HL-60 (cell line): ENCODE data around the gene NOS1.

Experiments used
- DNase-seq, 2 experiments: peaks; one replicate each; pipeline ENCODE4 v3.0.0-alpha.2; 2010 to 2020; ENCODE audit warnings: low read depth in 1 of 2, low spot score in 1 of 2
- H3K27ac ChIP-seq: fragments of 250-450 bp; sonication (Bioruptor Pico); replicated peaks from 2 replicates; pipeline ENCODE4 v1.5.1; 2020; ENCODE audit warnings: mild to moderate bottlenecking, moderate library complexity
- H3K27me3 ChIP-seq: fragments of 250-450 bp; sonication (Bioruptor Pico); 2 replicates; pipeline ENCODE4 v1.5.1; 2021; ENCODE audit warnings: mild to moderate bottlenecking, moderate library complexity; ENCODE audit not compliant: insufficient read depth, poor library complexity, severe bottlenecking
- H3K4me3 ChIP-seq: replicated peaks from 2 replicates; pipeline ENCODE4 v1.5.1; 2011; ENCODE audit warnings: mild to moderate bottlenecking, control low read depth, low read length; ENCODE audit not compliant: insufficient read depth
- CTCF ChIP-seq: IDR thresholded peaks from one replicate; pipeline ENCODE4 v1.5.1; 2011; ENCODE audit warnings: low read length, control low read depth, inconsistent platforms; ENCODE audit not compliant: insufficient read depth
- GABPA ChIP-seq: IDR thresholded peaks from 2 replicates; pipeline ENCODE4 v1.6.1; 2012; ENCODE audit warnings: low read depth
- POLR2AphosphoS5 ChIP-seq: IDR thresholded peaks from 2 replicates; pipeline ENCODE4 v1.6.1; 2012; ENCODE audit warnings: low read depth
- SPI1 ChIP-seq: IDR thresholded peaks from 2 replicates; pipeline ENCODE4 v1.6.1; 2012; ENCODE audit warnings: low read depth, mild to moderate bottlenecking, borderline replicate concordance
- TF ChIP-seq, protein P1 (sequence below): IDR thresholded peaks from 2 replicates; pipeline ENCODE4 v1.6.1; 2012; ENCODE audit warnings: low read depth; ENCODE audit not compliant: insufficient replicate concordance

NOS1 gene

GRCh38 chr12:117347588-117347987, 13.8 kb downstream of the NOS1 start:
- Histone ChIP-seq H3K27me3 (no peaks in the 10 kb centered on the region), H3K4me3 (no peak overlapping the region), H3K27ac (no peak overlapping the region)
- DNase-seq, result no peak
- TF ChIP-seq POLR2AphosphoS5, result no peak
- no peak for TF ChIP-seq SPI1
- no peak for TF ChIP-seq GABPA
- no peak for TF ChIP-seq CTCF
- TF ChIP-seq, protein P1, sequence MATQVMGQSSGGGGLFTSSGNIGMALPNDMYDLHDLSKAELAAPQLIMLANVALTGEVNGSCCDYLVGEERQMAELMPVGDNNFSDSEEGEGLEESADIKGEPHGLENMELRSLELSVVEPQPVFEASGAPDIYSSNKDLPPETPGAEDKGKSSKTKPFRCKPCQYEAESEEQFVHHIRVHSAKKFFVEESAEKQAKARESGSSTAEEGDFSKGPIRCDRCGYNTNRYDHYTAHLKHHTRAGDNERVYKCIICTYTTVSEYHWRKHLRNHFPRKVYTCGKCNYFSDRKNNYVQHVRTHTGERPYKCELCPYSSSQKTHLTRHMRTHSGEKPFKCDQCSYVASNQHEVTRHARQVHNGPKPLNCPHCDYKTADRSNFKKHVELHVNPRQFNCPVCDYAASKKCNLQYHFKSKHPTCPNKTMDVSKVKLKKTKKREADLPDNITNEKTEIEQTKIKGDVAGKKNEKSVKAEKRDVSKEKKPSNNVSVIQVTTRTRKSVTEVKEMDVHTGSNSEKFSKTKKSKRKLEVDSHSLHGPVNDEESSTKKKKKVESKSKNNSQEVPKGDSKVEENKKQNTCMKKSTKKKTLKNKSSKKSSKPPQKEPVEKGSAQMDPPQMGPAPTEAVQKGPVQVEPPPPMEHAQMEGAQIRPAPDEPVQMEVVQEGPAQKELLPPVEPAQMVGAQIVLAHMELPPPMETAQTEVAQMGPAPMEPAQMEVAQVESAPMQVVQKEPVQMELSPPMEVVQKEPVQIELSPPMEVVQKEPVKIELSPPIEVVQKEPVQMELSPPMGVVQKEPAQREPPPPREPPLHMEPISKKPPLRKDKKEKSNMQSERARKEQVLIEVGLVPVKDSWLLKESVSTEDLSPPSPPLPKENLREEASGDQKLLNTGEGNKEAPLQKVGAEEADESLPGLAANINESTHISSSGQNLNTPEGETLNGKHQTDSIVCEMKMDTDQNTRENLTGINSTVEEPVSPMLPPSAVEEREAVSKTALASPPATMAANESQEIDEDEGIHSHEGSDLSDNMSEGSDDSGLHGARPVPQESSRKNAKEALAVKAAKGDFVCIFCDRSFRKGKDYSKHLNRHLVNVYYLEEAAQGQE, result no peak

DNA sequence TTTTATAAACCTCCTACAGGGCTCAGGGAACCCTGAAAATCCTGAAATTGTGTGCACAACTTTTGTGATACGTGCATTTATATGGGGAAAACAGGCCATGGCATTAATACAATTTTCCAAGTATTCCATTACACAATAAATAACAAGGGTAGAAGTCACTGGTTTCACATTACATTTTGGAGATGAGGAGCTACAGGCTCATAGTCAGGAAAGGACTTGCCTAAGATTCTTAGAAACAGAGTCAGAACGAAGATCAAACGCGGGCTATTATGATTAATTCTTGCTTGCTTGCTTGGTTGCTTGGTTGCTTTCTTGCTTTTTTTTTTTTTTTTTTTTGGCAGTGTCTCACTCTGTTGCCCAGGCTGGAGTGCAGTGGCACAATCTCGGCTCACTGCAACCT, 16.7 kb downstream of the NOS1 start:
- no peak for DNase-seq
- H3K4me3 ChIP-seq, result no peak overlapping the region
- no peak overlapping the region for H3K27ac ChIP-seq
- TF ChIP-seq, protein P1, result no peak
- TF ChIP-seq GABPA, result no peak
- no peaks in the 10 kb centered on the region for H3K27me3 ChIP-seq

DNA sequence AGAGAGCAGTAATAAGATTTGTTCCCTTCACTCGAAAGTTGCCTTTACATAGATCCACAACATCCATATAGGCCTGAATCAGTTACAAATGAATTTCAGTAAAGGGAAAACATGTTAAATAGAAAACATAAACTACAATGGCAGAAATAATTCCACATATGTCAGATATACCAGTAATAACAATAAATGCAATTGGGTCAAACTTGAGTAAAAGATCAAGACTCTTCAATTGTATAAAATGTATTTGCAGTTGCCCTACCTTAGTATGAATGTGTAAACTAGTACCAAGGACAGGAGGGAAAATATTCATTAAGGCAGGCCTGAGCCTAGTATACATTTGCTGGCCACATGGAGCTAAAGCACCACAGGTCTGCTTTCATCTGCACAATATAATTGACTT, 17.6 kb downstream of the NOS1 start:
- Histone ChIP-seq H3K27me3 (no peaks in the 10 kb centered on the region), H3K27ac (no peak overlapping the region), H3K4me3 (no peak overlapping the region)
- TF ChIP-seq GABPA, result no peak
- no peak for TF ChIP-seq SPI1
- no peak for TF ChIP-seq POLR2AphosphoS5
- TF ChIP-seq CTCF, result no peak
- TF ChIP-seq, protein P1, result no peak
- DNase-seq, result no peak

DNA sequence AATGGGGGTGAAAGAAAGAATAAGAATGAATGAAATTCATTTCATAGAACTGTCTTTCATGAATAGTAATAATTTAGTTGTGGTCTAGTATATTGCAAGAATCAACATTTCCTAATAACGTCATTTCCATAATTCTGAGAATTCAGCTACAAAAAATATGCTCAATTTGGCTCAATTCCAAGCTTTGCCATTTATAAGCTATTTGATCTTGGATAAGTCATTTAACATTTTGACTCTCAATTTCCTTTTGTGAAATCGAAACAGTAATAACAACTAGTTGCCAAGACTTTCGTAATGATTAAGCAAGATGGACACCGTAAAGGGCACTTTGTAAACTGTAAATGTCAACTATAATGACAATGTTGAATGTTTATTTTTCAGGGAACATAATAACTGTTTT, 18.1 kb downstream of the NOS1 start:
- TF ChIP-seq SPI1, result no peak
- no peak for TF ChIP-seq CTCF
- TF ChIP-seq GABPA, result no peak
- TF ChIP-seq, protein P1, result no peak
- TF ChIP-seq POLR2AphosphoS5, result no peak
- Histone ChIP-seq H3K4me3 (no peak overlapping the region), H3K27ac (no peak overlapping the region), H3K27me3 (no peaks in the 10 kb centered on the region)
- no peak for DNase-seq
